Measurements from ENCODE around the gene LTBP4. TPM values are rescaled to one million over a fixed set of nuclear protein-coding genes. Genes with fewer than 3 reads are reported as not detected.
"Not testable (repeated sequence)": the region's sequence is repeated elsewhere in the genome, so short reads cannot be mapped to it uniquely, and the experiment has no call there.

The LTBP4 gene
- total RNA-seq, 1 experiment from 2014 or later = 21.5 TPM

GRCh38 chr19:40576585-40577451, 24.4 kb upstream of the LTBP4 start, which contains the start of gene SHKBP1:
TSS of gene SHKBP1 (plus strand) at chr19:40576873. CDS start at chr19:40576900, 27 bp downstream.
- DNase-seq (ENCODE audit: low read depth) = peak; percentile 95

DNA sequence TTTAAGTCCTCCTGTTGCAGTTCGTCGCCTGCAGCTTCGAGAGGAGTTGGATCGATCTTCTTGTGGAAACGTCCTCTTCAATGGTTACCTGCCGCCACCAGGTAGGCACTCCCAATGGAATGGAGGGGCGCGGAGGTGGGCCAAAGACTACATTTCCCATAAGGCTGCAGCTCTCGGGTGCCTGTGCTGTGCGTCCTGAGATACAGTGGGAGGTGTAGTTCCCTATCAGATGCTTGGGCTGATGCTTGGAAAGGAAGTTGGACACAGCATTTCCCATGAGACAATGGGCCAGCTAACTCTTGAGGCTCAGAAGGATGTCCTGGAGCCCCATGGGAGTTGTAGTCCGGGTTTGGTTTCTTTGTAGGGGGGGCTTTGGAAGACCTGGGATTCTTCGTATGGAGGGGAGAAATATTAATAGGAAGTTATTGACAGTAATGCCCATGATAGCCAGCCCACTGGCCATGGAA, 22.7 kb upstream of the LTBP4 start:
- peak; percentile 37 for DNase-seq (ENCODE audit: low read depth)

GRCh38 chr19:40580619-40581018, 20.6 kb upstream of the LTBP4 start:
- DNase-seq (ENCODE audit: low read depth) = no peak

- DNase-seq (ENCODE audit: low read depth) = no peak
Measured at GRCh38 chr19:40581531-40581930, 19.6 kb upstream of the LTBP4 start.

GRCh38 chr19:40582467-40582866, 18.7 kb upstream of the LTBP4 start:
- DNase-seq (ENCODE audit: low read depth) = no peak

- DNase-seq (ENCODE audit: low read depth) = no peak
Measured at GRCh38 chr19:40583283-40583682, 17.9 kb upstream of the LTBP4 start.

- no peak for DNase-seq (ENCODE audit: low read depth)
Measured at GRCh38 chr19:40584007-40584406, 17.2 kb upstream of the LTBP4 start.

DNA sequence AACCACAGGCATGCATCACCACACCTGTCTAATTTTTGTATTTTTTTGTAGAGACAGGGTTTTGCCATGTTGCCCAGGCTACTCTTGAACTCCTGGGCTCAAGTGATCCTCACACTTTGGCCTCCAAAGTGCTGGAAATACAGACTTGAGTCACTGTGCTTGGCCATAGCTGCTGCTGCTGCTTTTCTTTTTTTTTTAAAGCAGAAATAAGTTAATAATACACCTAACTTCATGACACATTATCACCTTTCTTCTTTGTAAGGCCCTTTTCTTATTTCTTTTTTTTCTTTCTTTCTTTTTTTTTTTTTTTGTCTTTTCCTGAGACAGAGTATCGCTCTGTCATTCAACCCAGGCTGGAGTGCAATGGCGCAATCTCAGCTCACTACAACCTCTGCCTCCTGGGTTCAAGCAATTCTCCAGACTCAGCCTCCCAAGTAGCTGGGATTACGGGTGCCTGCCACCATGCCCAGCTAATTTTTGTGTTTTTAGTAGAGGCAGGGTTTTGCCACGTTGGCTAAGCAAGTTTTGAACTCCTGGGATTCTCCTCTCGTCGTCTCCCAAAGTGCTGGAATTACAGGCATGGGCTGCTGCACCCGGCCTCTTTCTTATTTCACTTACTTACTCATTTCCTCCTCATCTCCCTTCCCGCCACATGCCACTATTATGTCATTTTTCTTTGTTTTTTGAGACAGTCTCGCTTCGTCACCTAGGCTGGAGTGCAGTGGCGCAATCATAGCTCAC, 15.8 kb upstream of the LTBP4 start:
- DNase-seq (ENCODE audit: low read depth) = peak; percentile 62

DNA sequence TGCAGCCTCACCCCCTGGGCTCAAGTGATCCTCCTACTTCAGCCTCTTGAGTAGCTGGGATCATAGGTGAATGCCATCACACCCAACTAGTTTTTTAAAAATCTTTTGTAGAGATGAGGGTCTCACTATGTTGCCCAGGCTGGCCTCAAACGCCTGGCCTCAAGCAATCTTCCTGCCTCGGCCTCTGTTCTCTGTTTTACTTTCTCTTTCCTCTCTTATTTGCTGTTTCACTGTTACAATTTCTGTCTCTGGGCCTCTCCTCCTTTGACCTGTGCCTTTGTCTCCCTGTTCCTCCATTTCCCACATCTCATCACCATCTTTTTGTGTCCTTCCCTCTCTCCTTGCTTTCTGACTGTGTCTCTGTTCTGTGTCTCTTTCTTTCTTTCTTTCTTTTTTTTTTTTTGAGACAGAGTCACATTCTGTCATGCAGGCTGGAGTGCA, 15.2 kb upstream of the LTBP4 start:
- DNase-seq (ENCODE audit: low read depth) = no peak

GRCh38 chr19:40586611-40587010, 14.6 kb upstream of the LTBP4 start:
- no peak for DNase-seq (ENCODE audit: low read depth)

- no peak for DNase-seq (ENCODE audit: low read depth)
Measured at GRCh38 chr19:40588110-40588854, 12.9 kb upstream of the LTBP4 start.

- no peak for DNase-seq (ENCODE audit: low read depth)
Measured at GRCh38 chr19:40588926-40589569, 12.1 kb upstream of the LTBP4 start.

DNA sequence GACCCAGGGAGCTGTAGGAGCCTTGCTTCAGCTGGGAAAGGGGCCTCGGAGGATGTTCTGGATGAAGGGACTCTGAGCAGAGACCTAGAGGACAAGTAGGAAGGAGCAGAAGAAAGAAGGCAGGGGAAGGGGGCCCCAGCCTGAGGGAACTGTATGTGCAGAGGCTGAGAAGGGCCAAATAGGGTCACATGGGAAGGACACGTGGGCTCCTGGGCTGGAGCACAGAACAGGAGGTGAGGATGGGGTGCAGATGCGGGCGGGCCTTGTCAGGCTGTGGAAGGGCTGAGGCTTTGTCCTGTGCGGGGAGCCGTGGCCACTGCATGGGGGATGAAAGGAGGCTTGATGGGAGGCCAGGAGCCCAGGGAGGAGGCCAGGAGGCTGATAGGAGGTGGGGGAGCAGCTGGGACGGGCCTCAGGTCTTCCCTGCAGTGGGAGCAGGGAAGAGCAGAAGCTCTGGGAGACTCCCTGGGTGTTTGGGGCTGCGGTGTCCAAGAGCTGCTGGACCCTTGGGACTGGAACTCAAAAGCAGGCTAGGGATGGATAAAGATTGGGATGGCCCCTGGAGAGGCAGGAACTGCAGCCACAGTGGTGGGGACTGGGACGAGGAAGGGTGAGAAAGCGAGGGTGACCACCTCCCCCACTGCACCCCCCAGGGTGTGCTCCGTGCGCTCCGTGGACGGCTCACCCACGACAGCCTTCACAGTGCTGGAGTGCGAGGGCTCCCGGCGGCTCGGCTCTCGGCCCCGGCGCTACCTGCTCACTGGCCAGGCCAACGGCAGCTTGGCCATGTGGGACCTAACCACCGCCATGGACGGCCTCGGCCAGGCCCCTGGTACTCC, 11.4 kb upstream of the LTBP4 start:
- DNase-seq (ENCODE audit: low read depth) = no peak

GRCh38 chr19:40590464-40591265, 10.5 kb upstream of the LTBP4 start:
- DNase-seq (ENCODE audit: low read depth) = no peak

GRCh38 chr19:40591724-40592123, 9.4 kb upstream of the LTBP4 start:
- DNase-seq (ENCODE audit: low read depth) = not testable (repeated sequence)

GRCh38 chr19:40592170-40592569, 9.0 kb upstream of the LTBP4 start:
- DNase-seq (ENCODE audit: low read depth) = peak; percentile 71

DNA sequence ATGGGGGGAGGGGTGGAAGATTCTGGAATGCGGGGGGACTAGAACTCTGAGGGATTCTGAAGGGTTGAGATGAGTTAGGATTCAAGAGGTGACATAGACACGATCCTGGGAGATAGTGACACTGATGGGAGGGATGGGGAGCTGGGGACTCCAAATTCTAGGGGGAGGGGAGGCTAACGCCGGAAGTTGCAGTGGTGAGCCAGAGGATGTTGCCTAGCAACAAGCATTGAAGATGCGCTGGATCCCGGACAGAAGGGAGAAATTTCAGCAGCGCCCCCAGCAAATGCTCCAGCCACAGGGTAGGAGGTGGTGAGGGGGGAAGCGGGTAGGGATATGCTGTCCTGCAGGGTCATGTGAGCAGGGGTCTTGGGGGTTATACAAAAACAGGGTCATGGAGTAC, 6.9 kb upstream of the LTBP4 start:
- no peak for DNase-seq (ENCODE audit: low read depth)

- DNase-seq (ENCODE audit: low read depth) = peak; percentile 50
Measured at GRCh38 chr19:40594657-40595091, 6.5 kb upstream of the LTBP4 start.

- peak; percentile 63 for DNase-seq (ENCODE audit: low read depth)
Measured at GRCh38 chr19:40596608-40597328, 4.4 kb upstream of the LTBP4 start.

Measured in RPMI7951 (cell line).